ENCODE data around the gene BRINP1.

Gene BRINP1

GRCh38 chr9:119167876-119168275, 201.4 kb downstream of the BRINP1 start:
- Mint-ChIP-seq H3K27me3 (no peaks in the 10 kb centered on the region), H3K27ac (no peak overlapping the region), H3K4me3 (no peak overlapping the region), H3K4me1 (no peaks in the 10 kb centered on the region), H3K36me3 (no peaks in the 10 kb centered on the region), H3K9me3 (peaks cover 9% of the 10 kb centered on the region)
- CTCF ChIA-PET: no interaction called here
- no peak for DNase-seq

- H3K4me3 Mint-ChIP-seq: no peak overlapping the region
- H3K4me1 Mint-ChIP-seq: no peaks in the 10 kb centered on the region
- H3K27me3 Mint-ChIP-seq: no peaks in the 10 kb centered on the region
- peaks cover 9% of the 10 kb centered on the region for H3K9me3 Mint-ChIP-seq
- no peak for DNase-seq
- CTCF ChIA-PET: no interaction called here
- H3K36me3 Mint-ChIP-seq: no peaks in the 10 kb centered on the region
- H3K27ac Mint-ChIP-seq: no peak overlapping the region
Observed at GRCh38 chr9:119167267-119167666, 202.0 kb downstream of the BRINP1 start.

DNA sequence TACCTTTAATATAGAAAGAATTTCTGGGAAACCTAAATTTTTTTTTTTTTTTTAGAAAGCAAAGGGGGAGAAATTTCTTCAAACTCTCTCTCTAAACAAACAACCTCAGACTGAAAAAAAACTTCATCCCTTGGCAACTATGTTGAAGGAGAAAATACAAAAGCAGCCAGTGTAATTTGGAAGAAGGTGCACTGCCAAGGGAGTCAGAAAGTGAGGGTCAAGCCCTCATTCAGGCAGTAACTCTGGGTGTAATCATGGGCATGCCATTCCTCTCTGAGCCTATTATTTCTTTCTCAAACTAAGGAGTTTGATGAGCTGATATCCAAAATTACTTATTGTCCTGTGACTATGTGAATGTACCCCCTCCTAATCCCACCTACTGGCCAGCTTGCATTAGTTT, 203.1 kb downstream of the BRINP1 start:
- Mint-ChIP-seq H3K36me3 (no peaks in the 10 kb centered on the region), H3K4me1 (no peaks in the 10 kb centered on the region), H3K27me3 (no peaks in the 10 kb centered on the region)

DNA sequence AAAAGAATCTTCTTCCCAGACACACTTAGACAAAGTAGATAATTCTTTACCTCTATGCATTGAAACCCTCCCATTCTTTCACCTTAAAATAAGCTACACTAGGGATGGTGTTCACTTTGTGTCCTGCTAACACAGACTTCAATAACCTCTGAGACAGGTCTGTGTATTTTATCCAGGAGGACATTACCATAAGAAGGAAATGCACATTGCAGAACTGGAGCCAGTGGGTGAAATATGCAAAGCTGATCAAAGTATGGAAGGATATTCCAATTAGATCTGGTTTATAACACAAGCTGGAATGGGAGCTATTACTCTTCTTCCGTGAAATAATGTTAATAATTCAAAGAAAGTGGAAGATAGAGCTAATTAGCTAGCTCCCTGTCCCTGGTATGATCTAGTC, 204.1 kb downstream of the BRINP1 start:
- Mint-ChIP-seq H3K4me1 (no peaks in the 10 kb centered on the region), H3K27ac (no peak overlapping the region), H3K36me3 (no peaks in the 10 kb centered on the region), H3K4me3 (no peak overlapping the region), H3K9me3 (peaks cover 9% of the 10 kb centered on the region), H3K27me3 (no peaks in the 10 kb centered on the region)
- DNase-seq: no peak
- CTCF ChIA-PET: interaction anchor here (0.7 kb wide), 1 partner anchor 1526 kb away, joined by 3 read pairs; no protein-coding TSS in a partner anchor

More for the DNA sequence above, 203.1 kb downstream of the BRINP1 start:
- no peak overlapping the region for H3K4me3 Mint-ChIP-seq
- peaks cover 9% of the 10 kb centered on the region for H3K9me3 Mint-ChIP-seq
- CTCF ChIA-PET: no interaction called here
- no peak for DNase-seq
- no peak overlapping the region for H3K27ac Mint-ChIP-seq

DNA sequence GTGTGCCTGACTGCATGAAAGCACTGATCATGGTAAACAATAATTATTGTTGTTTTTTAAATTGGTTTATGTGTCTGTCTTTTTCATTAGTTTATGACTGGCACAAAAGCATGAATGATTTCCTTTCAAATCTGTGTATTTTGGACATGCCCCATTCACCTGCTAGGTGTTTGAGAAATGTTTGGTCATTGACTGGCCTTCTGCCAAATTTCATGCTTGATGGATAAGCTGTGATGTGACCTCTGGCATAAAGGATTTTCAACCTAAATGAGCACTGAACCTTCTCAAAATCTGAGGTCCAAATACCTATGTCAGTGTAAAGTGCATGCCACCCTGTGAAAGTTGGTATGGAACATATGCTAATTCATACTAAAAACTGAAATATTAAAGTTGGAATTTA, 204.5 kb downstream of the BRINP1 start:
- Mint-ChIP-seq H3K9me3 (peaks cover 9% of the 10 kb centered on the region), H3K27me3 (no peaks in the 10 kb centered on the region), H3K27ac (no peak overlapping the region), H3K36me3 (no peaks in the 10 kb centered on the region), H3K4me1 (no peaks in the 10 kb centered on the region), H3K4me3 (no peak overlapping the region)
- no peak for DNase-seq
- CTCF ChIA-PET: interaction anchor here (0.7 kb wide), 1 partner anchor 1525 kb away, joined by 3 read pairs; no protein-coding TSS in a partner anchor

DNA sequence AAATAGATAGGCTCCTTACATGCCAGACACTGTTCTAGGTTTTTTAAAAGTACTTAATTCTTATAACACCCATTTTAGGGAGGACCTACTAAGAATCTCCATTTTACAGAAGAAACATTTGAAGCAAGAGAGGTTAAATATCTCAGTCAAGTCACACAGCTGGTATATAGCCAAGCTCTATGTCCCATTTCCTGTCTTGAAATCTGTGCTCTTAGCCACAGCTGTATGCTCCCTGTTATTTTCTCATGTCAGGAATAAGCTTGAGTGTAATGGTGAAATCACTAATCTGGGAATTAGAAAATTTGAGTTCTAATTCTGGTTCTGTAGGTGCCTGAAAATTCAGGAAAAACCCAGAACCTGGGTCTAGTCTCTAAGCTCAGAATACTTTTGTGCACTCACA, 208.7 kb downstream of the BRINP1 start:
- Mint-ChIP-seq H3K36me3 (no peaks in the 10 kb centered on the region), H3K27ac (no peak overlapping the region), H3K4me3 (no peak overlapping the region), H3K9me3 (peaks cover 1% of the 10 kb centered on the region), H3K27me3 (no peaks in the 10 kb centered on the region), H3K4me1 (no peaks in the 10 kb centered on the region)
- CTCF ChIA-PET: no interaction called here
- DNase-seq: no peak

- CTCF ChIA-PET: no interaction called here
- no peak overlapping the region for H3K4me3 Mint-ChIP-seq
Observed at GRCh38 chr9:119159386-119159785, 209.8 kb downstream of the BRINP1 start.

DNA sequence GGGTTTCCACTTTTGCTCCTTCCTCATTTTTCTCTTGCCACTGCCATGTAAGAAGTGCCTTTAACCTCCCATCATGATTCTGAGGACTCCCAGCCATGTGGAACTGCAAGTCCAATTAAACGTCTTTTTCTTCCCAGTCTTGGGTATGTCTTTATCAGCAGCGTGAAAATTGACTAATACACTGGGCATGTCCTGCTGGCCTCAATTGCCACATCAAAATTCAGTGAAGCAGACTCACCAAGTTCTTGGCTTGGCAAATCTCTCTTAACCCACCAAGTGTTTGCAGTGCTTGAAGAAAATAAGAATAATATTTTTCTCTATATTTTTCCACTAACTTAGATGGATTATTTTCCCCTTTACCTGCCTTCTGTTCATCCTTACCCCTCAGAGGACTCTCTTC, 212.0 kb downstream of the BRINP1 start:
- Mint-ChIP-seq H3K27me3 (no peaks in the 10 kb centered on the region), H3K4me1 (no peaks in the 10 kb centered on the region), H3K27ac (no peak overlapping the region), H3K36me3 (no peaks in the 10 kb centered on the region), H3K9me3 (peaks cover 1% of the 10 kb centered on the region), H3K4me3 (no peak overlapping the region)
- CTCF ChIA-PET: interaction anchor here (0.7 kb wide), 1 partner anchor 1352 kb away, joined by 3 read pairs; no protein-coding TSS in a partner anchor
- no peak for DNase-seq

More at GRCh38 chr9:119159386-119159785, 209.8 kb downstream of the BRINP1 start:
- Mint-ChIP-seq H3K27me3 (no peaks in the 10 kb centered on the region), H3K9me3 (peaks cover 1% of the 10 kb centered on the region), H3K36me3 (no peaks in the 10 kb centered on the region), H3K4me1 (no peaks in the 10 kb centered on the region), H3K27ac (no peak overlapping the region)
- DNase-seq: no peak

- CTCF ChIA-PET: no interaction called here
- H3K4me1 Mint-ChIP-seq: no peaks in the 10 kb centered on the region
- H3K4me3 Mint-ChIP-seq: no peak overlapping the region
- peaks cover 1% of the 10 kb centered on the region for H3K9me3 Mint-ChIP-seq
- H3K27me3 Mint-ChIP-seq: no peaks in the 10 kb centered on the region
- no peak for DNase-seq
- no peaks in the 10 kb centered on the region for H3K36me3 Mint-ChIP-seq
- H3K27ac Mint-ChIP-seq: no peak overlapping the region
Observed at GRCh38 chr9:119156354-119156753, 212.9 kb downstream of the BRINP1 start.

DNA sequence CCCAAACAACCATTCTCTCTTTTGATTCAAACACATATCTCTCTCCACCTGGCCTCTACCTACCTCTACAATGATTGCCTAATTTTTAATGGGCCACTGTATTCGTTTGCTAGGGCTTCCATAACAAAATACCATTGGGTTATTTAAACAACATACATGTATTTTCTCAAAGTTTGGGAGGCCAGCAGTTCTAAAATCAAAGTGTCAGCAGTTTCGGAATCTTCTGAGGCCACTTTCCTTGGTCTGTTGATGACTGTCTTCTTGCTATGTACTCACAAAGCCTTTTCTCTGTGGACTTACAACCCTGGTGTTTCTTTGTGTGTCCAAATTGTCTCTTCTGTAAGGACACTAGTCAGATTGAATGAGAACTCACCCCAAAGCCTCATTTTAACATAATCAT, 214.7 kb downstream of the BRINP1 start:
- no peak overlapping the region for H3K27ac Mint-ChIP-seq
- no peaks in the 10 kb centered on the region for H3K4me1 Mint-ChIP-seq
- no peak overlapping the region for H3K4me3 Mint-ChIP-seq
- CTCF ChIA-PET: no interaction called here
- no peak for DNase-seq
- H3K9me3 Mint-ChIP-seq: peaks cover 1% of the 10 kb centered on the region
- H3K36me3 Mint-ChIP-seq: no peaks in the 10 kb centered on the region
- no peaks in the 10 kb centered on the region for H3K27me3 Mint-ChIP-seq

GRCh38 chr9:119153402-119153801, 215.8 kb downstream of the BRINP1 start:
- CTCF ChIA-PET: no interaction called here

GRCh38 chr9:119148855-119149254, 220.4 kb downstream of the BRINP1 start:
- no peaks in the 10 kb centered on the region for H3K36me3 Mint-ChIP-seq
- CTCF ChIA-PET: no interaction called here
- H3K27me3 Mint-ChIP-seq: no peaks in the 10 kb centered on the region
- no peak overlapping the region for H3K4me3 Mint-ChIP-seq
- no peak overlapping the region for H3K27ac Mint-ChIP-seq
- DNase-seq: no peak
- no peaks in the 10 kb centered on the region for H3K4me1 Mint-ChIP-seq
- no peaks in the 10 kb centered on the region for H3K9me3 Mint-ChIP-seq

More at GRCh38 chr9:119153402-119153801, 215.8 kb downstream of the BRINP1 start:
- Mint-ChIP-seq H3K9me3 (peaks cover 1% of the 10 kb centered on the region), H3K27ac (no peak overlapping the region), H3K4me3 (no peak overlapping the region), H3K36me3 (no peaks in the 10 kb centered on the region), H3K4me1 (no peaks in the 10 kb centered on the region), H3K27me3 (no peaks in the 10 kb centered on the region)
- DNase-seq: no peak

DNA sequence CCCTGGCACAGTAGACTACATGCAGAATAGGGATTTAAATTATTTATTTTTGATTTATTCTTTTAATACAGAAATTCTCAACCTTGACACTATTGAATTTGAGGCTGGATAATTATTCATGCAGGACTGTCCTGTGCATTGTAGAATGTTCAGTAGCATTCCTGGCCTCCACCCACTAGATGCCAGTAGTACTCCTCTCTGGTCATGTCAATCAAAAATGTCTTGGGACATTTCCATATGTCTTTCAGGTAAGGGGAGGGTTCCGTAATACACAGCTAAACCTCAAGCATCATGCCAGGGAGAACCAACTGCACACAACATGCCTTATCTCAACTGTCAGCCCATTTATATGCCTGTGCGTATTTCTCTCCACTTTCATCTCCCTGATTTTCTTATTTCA, 231.8 kb downstream of the BRINP1 start:
- Mint-ChIP-seq H3K9me3 (peaks cover 2% of the 10 kb centered on the region), H3K4me1 (no peaks in the 10 kb centered on the region), H3K27me3 (no peaks in the 10 kb centered on the region), H3K4me3 (no peak overlapping the region), H3K36me3 (no peaks in the 10 kb centered on the region), H3K27ac (no peak overlapping the region)
- CTCF ChIA-PET: no interaction called here
- no peak for DNase-seq

GRCh38 chr9:119126040-119126439, 243.2 kb downstream of the BRINP1 start:
- Mint-ChIP-seq H3K27ac (no peak overlapping the region), H3K4me1 (no peaks in the 10 kb centered on the region), H3K36me3 (no peaks in the 10 kb centered on the region), H3K9me3 (peaks cover 2% of the 10 kb centered on the region), H3K4me3 (no peak overlapping the region), H3K27me3 (no peaks in the 10 kb centered on the region)
- CTCF ChIA-PET: interaction anchor here (0.6 kb wide), 1 partner anchor 12 kb away, joined by 4 read pairs; no protein-coding TSS in a partner anchor
- DNase-seq: no peak

GRCh38 chr9:119121899-119122298, 247.3 kb downstream of the BRINP1 start:
- no peak for DNase-seq
- CTCF ChIA-PET: no interaction called here
- Mint-ChIP-seq H3K4me3 (no peak overlapping the region), H3K36me3 (no peaks in the 10 kb centered on the region), H3K4me1 (no peaks in the 10 kb centered on the region), H3K27me3 (no peaks in the 10 kb centered on the region), H3K27ac (no peak overlapping the region), H3K9me3 (peaks cover 2% of the 10 kb centered on the region)

DNA sequence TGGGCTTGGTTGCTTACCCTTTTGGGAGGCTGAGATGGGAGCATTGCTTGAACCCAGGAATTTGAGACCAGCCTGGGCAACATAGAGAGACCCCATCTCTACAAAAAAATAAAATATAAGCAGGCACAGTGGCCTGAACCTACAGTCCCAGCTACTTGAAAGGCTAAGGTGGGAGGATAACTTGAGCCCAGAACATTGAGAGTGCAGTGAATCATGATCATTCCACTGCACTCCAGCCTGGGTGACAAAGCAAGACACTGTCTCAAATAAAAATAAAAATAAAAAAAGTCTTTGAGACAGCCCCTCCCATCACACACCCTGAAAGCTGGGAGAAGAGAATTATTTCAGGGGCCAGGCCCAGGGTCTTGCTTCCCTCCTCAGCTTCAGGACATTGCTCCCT, 251.8 kb downstream of the BRINP1 start:
- H3K27me3 Mint-ChIP-seq: no peaks in the 10 kb centered on the region
- no peak overlapping the region for H3K4me3 Mint-ChIP-seq
- no peaks in the 10 kb centered on the region for H3K4me1 Mint-ChIP-seq
- no peaks in the 10 kb centered on the region for H3K9me3 Mint-ChIP-seq
- no peaks in the 10 kb centered on the region for H3K36me3 Mint-ChIP-seq
- H3K27ac Mint-ChIP-seq: no peak overlapping the region
- CTCF ChIA-PET: no interaction called here
- no peak for DNase-seq

Data from activated naive CD4-positive, alpha-beta T cell treated with anti-CD3 and anti-CD28 coated beads, Interleukin-2, amount 10 ng/mL, durations not matched to agents 7 days and 5 days (primary cell).